ENCODE measurements around the gene FKBP14.

The FKBP14 gene

DNA sequence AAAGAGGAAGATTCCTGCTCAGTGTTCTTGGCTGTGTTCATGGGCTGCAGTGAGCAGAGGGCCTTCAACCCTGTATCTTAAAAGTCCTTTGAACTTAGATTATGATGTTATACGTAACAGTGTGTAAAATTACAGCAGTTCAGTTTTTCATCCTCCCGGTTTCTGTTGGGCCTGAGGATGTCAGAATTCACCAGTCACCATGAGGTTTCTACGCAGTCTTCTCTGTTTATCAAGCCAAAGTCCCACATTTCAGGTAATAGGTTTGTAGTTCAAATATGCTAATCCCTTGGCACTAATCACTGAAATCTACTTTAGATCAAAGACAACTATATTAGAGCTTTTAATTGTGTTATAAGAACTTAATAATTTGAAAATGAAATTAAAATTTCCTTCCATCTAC, 26.6 kb upstream of the FKBP14 start:
- no peak for DNase-seq
- Histone ChIP-seq H3K4me3 (ENCODE audit: low read depth, low read length) (no peak overlapping the region), H3K27me3 (replicated peaks) (no peaks in the 10 kb centered on the region), H3K36me3 (replicated peaks) (peaks cover 7% of the 10 kb centered on the region), H3K27ac (no peak overlapping the region)
- in situ Hi-C loops (cut with HindIII; ENCODE audit: low pct_ligation_motif_present, low sequenced_read_pairs): no loop called here
- TF ChIP-seq, protein P1, sequence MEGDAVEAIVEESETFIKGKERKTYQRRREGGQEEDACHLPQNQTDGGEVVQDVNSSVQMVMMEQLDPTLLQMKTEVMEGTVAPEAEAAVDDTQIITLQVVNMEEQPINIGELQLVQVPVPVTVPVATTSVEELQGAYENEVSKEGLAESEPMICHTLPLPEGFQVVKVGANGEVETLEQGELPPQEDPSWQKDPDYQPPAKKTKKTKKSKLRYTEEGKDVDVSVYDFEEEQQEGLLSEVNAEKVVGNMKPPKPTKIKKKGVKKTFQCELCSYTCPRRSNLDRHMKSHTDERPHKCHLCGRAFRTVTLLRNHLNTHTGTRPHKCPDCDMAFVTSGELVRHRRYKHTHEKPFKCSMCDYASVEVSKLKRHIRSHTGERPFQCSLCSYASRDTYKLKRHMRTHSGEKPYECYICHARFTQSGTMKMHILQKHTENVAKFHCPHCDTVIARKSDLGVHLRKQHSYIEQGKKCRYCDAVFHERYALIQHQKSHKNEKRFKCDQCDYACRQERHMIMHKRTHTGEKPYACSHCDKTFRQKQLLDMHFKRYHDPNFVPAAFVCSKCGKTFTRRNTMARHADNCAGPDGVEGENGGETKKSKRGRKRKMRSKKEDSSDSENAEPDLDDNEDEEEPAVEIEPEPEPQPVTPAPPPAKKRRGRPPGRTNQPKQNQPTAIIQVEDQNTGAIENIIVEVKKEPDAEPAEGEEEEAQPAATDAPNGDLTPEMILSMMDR (IDR thresholded peaks at IDR 0.05; ENCODE audit: low read depth, low read length, missing control alignments): no peak

DNA sequence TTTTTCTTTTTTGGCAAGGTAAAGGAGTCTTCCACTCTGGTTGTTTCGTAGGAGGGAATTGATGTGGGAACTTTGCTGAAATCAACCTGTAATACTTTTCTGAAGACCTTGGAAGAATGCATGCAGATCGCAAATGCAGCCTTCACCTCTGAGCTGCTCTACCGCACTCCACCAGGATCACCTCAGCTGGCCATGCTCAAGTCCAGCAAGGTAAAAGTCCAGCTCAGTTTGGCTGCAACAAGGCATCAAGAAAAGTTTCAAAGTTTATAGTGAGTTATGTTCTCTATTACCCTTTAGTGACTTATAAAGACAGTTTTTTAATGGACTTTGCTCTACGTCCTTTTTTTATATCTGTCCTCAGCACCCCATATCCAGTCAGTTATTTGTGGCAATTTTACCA, 22.7 kb upstream of the FKBP14 start:
- TF ChIP-seq, protein P1 (IDR thresholded peaks at IDR 0.05; ENCODE audit: low read depth, low read length, missing control alignments): no peak
- H3K27ac ChIP-seq: no peak overlapping the region
- peaks cover 6% of the 10 kb centered on the region for H3K36me3 ChIP-seq (replicated peaks)
- no peak for DNase-seq
- in situ Hi-C loops (cut with HindIII; ENCODE audit: low pct_ligation_motif_present, low sequenced_read_pairs): no loop called here
- H3K4me3 ChIP-seq (ENCODE audit: low read depth, low read length): no peak overlapping the region
- no peaks in the 10 kb centered on the region for H3K27me3 ChIP-seq (replicated peaks)

DNA sequence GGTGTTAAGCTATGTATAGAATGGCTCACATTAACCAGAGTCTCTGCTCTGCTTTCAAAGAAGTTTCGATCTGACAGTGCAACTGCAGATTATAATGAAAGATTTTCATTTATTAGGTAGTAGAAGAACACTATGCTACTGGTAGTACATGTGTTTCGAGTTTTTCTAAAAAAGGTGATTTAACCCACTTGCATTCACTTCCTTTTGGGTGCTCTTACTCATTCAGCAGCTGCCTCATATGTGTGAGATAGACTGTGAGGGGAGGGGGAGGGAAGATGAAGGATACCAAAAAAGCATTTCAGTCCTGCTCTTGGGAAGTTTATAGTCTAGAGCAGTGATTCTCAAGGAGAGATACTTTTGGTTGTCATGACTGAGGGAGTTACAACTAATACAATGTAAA, 22.1 kb upstream of the FKBP14 start:
- DNase-seq: no peak
- Histone ChIP-seq H3K4me3 (ENCODE audit: low read depth, low read length) (no peak overlapping the region), H3K27me3 (replicated peaks) (no peaks in the 10 kb centered on the region), H3K27ac (no peak overlapping the region), H3K36me3 (replicated peaks) (peaks cover 6% of the 10 kb centered on the region)
- TF ChIP-seq, protein P1 (IDR thresholded peaks at IDR 0.05; ENCODE audit: low read depth, low read length, missing control alignments): no peak
- in situ Hi-C loops (cut with HindIII; ENCODE audit: low pct_ligation_motif_present, low sequenced_read_pairs): no loop called here

DNA sequence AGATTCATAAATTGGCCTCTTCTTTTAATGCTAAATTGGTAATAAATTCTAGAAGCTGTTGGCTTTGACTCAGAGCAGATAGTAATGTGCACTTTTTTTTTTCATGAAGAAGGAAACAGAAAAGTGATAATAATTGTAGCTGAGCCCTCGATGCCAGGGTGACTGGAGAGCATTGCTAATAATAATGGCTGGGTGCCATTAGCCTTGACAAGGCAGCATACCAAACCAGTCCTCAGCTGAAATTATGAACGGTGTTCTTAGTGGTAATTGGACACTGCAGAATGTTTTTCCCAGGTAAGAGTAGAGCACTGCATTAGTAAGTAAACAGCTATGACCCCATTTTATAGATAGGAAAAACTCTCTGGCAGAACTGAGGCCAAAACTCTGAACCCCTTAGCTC, 20.6 kb upstream of the FKBP14 start:
- H3K27ac ChIP-seq: no peak overlapping the region
- no peak for DNase-seq
- peaks cover 6% of the 10 kb centered on the region for H3K36me3 ChIP-seq (replicated peaks)
- in situ Hi-C loops (cut with HindIII; ENCODE audit: low pct_ligation_motif_present, low sequenced_read_pairs): no loop called here
- H3K4me3 ChIP-seq (ENCODE audit: low read depth, low read length): no peak overlapping the region
- H3K27me3 ChIP-seq (replicated peaks): no peaks in the 10 kb centered on the region
- TF ChIP-seq, protein P1 (IDR thresholded peaks at IDR 0.05; ENCODE audit: low read depth, low read length, missing control alignments): no peak

DNA sequence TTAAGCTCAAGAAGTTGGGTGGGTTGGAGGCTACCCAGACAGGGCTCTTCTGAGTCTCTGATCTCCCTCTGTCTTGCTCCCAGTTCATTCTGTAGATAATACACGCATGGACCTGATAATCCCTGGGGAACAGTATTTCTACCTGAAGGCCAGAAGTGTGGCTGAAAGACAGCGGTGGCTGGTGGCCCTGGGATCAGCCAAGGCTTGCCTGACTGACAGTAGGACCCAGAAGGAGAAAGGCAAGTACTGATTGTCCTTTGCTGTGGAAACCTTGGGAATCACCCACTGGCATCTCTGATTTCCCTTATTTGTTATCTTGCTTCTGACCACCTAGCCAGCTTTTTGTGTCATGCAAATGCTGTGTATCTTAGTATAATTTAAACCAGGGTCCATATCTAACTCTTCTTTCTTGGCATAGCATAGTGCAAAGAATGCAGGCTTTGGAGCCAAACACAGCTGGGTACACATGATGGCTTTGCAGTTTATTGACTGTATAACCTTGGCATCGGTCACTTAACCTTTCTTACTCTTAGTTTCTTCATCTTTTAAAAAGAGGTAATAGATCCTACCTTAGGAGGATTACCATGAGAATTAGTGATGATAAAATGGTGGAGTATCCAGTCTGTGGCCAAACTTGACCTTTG, 19.7 kb upstream of the FKBP14 start:
- DNase-seq: no peak
- H3K27ac ChIP-seq: no peak overlapping the region
- in situ Hi-C loops (cut with HindIII; ENCODE audit: low pct_ligation_motif_present, low sequenced_read_pairs): no loop called here
- TF ChIP-seq, protein P1 (IDR thresholded peaks at IDR 0.05; ENCODE audit: low read depth, low read length, missing control alignments): no peak
- H3K4me3 ChIP-seq (ENCODE audit: low read depth, low read length): no peak overlapping the region
- no peaks in the 10 kb centered on the region for H3K27me3 ChIP-seq (replicated peaks)
- peaks cover 6% of the 10 kb centered on the region for H3K36me3 ChIP-seq (replicated peaks)
